ENCODE measurements around the gene FHL5.
"Not testable (repeated sequence)": the region's sequence is repeated elsewhere in the genome, so short reads cannot be mapped to it uniquely, and the experiment has no call there.

FHL5 gene

GRCh38 chr6:96611342-96611991, 48.5 kb downstream of the FHL5 start:
- no peak for DNase-seq (ENCODE audit: low read depth in 2 of 2)

- no peak for DNase-seq (ENCODE audit: low read depth in 2 of 2)
Observed at GRCh38 chr6:96613291-96613999, 50.5 kb downstream of the FHL5 start.

- DNase-seq (ENCODE audit: low read depth in 2 of 2): no peak
Observed at GRCh38 chr6:96620851-96621250, 57.9 kb downstream of the FHL5 start.

GRCh38 chr6:96621983-96622382, 59.1 kb downstream of the FHL5 start:
- DNase-seq (ENCODE audit: low read depth in 2 of 2): no peak

GRCh38 chr6:96624957-96625356, 62.0 kb downstream of the FHL5 start:
- no peak for DNase-seq (ENCODE audit: low read depth in 2 of 2)

- DNase-seq (ENCODE audit: low read depth in 2 of 2): no peak
Observed at GRCh38 chr6:96626759-96627364, 63.9 kb downstream of the FHL5 start.

- DNase-seq (ENCODE audit: low read depth in 2 of 2): no peak
Observed at GRCh38 chr6:96631248-96631647, 68.3 kb downstream of the FHL5 start.

GRCh38 chr6:96637979-96638378, 75.1 kb downstream of the FHL5 start:
- DNase-seq (ENCODE audit: low read depth in 2 of 2): not testable (repeated sequence)

DNA sequence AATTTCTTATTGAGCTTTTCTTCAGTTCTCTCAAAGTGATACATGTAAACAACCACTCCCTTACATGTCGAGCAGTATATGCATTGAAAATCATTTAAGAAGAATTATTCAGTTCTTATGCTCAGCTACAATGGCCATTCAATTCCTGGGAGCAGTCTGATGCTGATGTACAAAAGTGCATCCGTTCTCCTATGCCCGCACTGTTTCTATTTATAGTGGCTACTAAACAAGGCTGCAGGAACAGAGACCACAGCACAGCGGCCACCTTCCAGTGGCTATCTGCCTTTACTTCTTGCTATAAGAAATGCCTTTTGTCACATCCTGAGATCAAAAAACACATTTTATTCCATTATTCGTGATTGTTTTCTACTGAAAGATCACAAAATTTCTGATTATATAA, 82.2 kb downstream of the FHL5 start:
- DNase-seq (ENCODE audit: low read depth in 2 of 2): no peak

GRCh38 chr6:96649926-96650325, 87.0 kb downstream of the FHL5 start:
- DNase-seq (ENCODE audit: low read depth in 2 of 2): no peak

DNA sequence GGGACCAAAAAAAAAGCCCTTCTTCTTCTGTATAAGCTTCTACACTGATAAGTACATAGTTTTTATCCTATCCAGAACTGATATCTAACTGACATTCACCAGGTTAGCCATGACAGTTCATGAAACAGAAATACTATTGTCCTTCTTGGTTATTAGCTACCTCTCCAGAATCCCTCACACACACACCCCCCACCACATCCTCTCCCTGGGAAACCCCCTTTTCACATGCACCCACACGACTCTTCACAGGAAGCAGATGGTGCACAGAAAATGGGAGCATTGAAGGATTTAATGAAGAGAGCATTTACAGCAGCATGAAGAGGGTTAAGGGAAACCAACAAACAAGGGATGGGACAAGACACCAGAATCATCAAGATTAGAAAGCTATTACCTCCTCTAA, 88.9 kb downstream of the FHL5 start:
- DNase-seq (ENCODE audit: low read depth in 2 of 2): no peak

- no peak for DNase-seq (ENCODE audit: low read depth in 2 of 2)
Observed at GRCh38 chr6:96652552-96652951, 89.6 kb downstream of the FHL5 start.

DNA sequence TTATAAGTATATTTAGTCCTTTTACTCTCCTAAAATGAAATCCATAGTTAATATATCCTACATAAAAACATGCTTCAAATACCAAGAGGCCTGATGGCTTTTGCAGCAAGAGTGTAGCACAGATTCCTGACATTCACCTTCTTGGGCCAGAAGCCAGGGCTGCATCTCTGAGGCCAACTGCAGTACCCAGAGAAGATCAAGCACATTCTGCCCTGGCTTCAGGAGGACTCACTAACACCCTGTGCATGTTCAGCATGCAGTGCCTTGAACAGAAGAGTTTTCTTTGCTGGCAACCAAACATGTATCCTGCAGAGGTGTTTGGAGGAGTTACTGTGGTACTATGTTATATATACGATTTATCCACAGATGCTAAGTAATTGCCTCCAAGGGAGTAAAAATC, 90.3 kb downstream of the FHL5 start:
- no peak for DNase-seq (ENCODE audit: low read depth in 2 of 2)

GRCh38 chr6:96656567-96656966, 93.6 kb downstream of the FHL5 start:
- no peak for DNase-seq (ENCODE audit: low read depth in 2 of 2)

DNA sequence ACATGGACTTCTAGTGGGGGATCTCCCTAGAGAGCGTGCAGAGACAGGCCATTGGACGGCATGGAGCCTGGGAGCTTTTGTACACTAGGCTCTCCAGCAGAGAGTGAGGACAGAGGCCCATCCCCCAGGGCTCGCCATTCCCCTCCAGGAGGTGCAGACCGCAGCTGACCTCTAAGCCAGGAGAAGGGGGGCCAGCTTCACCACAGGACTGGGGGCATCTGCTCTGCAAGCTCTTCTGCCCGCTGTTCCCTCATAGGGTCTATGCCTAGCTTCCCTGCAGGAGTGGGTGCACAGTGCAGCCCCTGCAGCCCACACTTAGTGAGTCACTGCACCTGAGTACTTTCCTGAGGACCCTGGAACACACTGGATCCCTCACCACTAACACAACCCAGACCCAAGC, 94.4 kb downstream of the FHL5 start:
- no peak for DNase-seq (ENCODE audit: low read depth in 2 of 2)

DNA sequence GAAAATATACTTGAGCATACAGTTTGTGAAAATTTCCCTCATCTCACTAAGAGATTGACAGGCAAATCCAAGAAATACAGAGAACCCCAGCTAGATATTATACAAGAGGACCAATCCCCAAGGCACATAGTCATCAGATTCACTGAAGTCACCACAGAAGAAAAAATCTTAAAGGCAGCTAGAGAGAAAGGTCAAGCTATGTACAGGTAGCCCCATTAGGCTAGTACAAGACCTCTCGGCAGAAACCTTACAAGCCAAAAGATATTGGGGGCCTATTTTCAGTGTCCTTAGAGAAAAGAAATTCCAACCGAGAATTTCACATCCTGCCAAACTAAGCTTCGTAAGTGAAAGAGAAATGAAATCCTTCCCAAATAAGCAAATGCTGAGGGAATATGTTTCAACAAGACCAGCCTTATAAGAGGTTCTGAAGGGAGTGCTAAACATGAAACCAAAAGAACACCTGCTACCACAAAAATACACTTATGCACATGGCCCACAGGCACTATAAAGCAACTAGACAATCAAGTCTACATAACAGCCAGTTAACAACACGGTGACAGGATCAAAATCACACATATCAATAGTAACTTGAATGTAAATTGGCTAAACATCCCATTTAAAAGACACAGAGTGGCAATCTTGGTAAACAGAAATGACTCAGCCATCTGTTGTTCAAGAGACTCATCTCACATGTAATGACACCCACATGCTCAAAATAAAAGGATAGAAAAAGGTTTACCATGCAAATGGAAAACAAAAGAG, 96.3 kb downstream of the FHL5 start:
- DNase-seq (ENCODE audit: low read depth in 2 of 2): no peak

Measured in stimulated activated CD4-positive, alpha-beta T cell treated with anti-CD3 and anti-CD28 coated beads, Interleukin-1b, Interleukin-23, amount 100 ng/mL, for 4 hours (primary cell).